Measurements from ENCODE around the gene KRTAP2-1. TPM values are rescaled to one million over a fixed set of nuclear protein-coding genes. Genes with fewer than 3 reads are reported as not detected.

The KRTAP2-1 gene
- total and polyA plus RNA-seq, 2 of the 8 experiments (the other 6 are each of a cell fraction or from before 2014, with no cell fraction given), result not detected

GRCh38 chr17:41063449-41063848, 16.3 kb upstream of the KRTAP2-1 start:
- H3K56ac ChIP-seq (replicated peaks; ENCODE audit: insufficient read length, low read depth, low read length), result no peak overlapping the region
- no peaks in the 10 kb centered on the region for H4K20me1 ChIP-seq (replicated peaks in 1 of 2; ENCODE audit: control insufficient read depth in 1 of 2, insufficient read depth in 2 of 2, low read length in 2 of 2)
- H3K36me3 ChIP-seq (ENCODE audit: control insufficient read depth in 2 of 4, insufficient read depth in 4 of 4, low read length in 3 of 4), result no peaks in the 10 kb centered on the region
- no peak overlapping the region for H4K5ac ChIP-seq (ENCODE audit: insufficient read length, low read depth, low read length)
- ChIA-PET POLR2A (ENCODE audit: partially characterized antibody) (no interaction called here), CTCF (ENCODE audit: partially characterized antibody) (interaction anchor here (1.1 to 1.4 kb wide), 2 partner anchors 485 to 585 kb away, joined by 3 read pairs; no protein-coding TSS in a partner anchor)
- H3K4me3 ChIP-seq (ENCODE audit: extremely low read depth in 1 of 4, insufficient read depth in 2 of 4, low read depth in 3 of 4, low read length in 4 of 4), result no peak overlapping the region
- FAIRE-seq, result no peak
- H3K4me2 ChIP-seq (ENCODE audit: insufficient read depth in 1 of 2, low read depth in 2 of 2, low read length in 2 of 2), result no peak overlapping the region
- H3K23me2 ChIP-seq (ENCODE audit: low read depth, low read length), result no peaks in the 10 kb centered on the region
- H3K23ac ChIP-seq (ENCODE audit: insufficient read length), result no peak overlapping the region
- H2BK15ac ChIP-seq (ENCODE audit: low read length), result no peak overlapping the region
- no peak overlapping the region for H2BK120ac ChIP-seq (replicated peaks; ENCODE audit: low read depth, low read length)
- no peak overlapping the region for H3K14ac ChIP-seq (ENCODE audit: insufficient read length)
- H3K27me3 ChIP-seq (replicated peaks in 1 of 4; ENCODE audit: control insufficient read depth in 3 of 4, extremely low read depth in 1 of 4, insufficient read depth in 3 of 4, low read length in 3 of 4), result no peaks in the 10 kb centered on the region
- H2BK5ac ChIP-seq (ENCODE audit: low read depth, low read length), result no peak overlapping the region
- no peak overlapping the region for H4K91ac ChIP-seq (replicated peaks; ENCODE audit: insufficient read length, low read length)
- H3K79me2 ChIP-seq (ENCODE audit: control insufficient read depth in 1 of 2, insufficient read depth in 2 of 2, low read length in 2 of 2), result no peaks in the 10 kb centered on the region
- no peak overlapping the region for H3K4ac ChIP-seq (replicated peaks; ENCODE audit: insufficient read length, low read depth, low read length)
- no peaks in the 10 kb centered on the region for H3K79me1 ChIP-seq (ENCODE audit: low read depth, low read length)
- 89% methylated on average over 4 of the region's 4 CpGs; no CpG with 5 or more reads in 1 of the 2 experiments for WGBS, 2 experiments (ENCODE audit: extremely low coverage in 1 of 2, insufficient coverage in 1 of 2, insufficient read length in 1 of 2, insufficient replicate concordance in 2 of 2, low coverage in 1 of 2, low lambda C conversion rate in 2 of 2, missing lambda C conversion rate in 1 of 2)
- no peaks in the 10 kb centered on the region for H3K4me1 ChIP-seq (replicated peaks in 1 of 4; ENCODE audit: control insufficient read depth in 3 of 4, insufficient read depth in 4 of 4, low read length in 3 of 4)
- H4K8ac ChIP-seq (ENCODE audit: extremely low read depth, insufficient read depth, low read length), result no peak overlapping the region
- no peak for DNase-seq (ENCODE audit: low read depth in 1 of 2, low spot score in 2 of 2)
- no peak overlapping the region for H2AFZ ChIP-seq (ENCODE audit: low read length)
- no peak overlapping the region for H2AK5ac ChIP-seq (ENCODE audit: low read depth, low read length)
- no peak overlapping the region for H2BK20ac ChIP-seq (ENCODE audit: low read length)
- H3K9ac ChIP-seq (replicated peaks in 1 of 4; ENCODE audit: extremely low read depth in 1 of 4, low read depth in 3 of 4, low read length in 3 of 4), result no peak overlapping the region
- no peak overlapping the region for H3K18ac ChIP-seq (ENCODE audit: extremely low read depth, low read length)
- no peaks in the 10 kb centered on the region for H3K9me3 ChIP-seq (ENCODE audit: insufficient read depth in 2 of 2, low read depth in 1 of 2, low read length in 1 of 2)
- H2BK12ac ChIP-seq (ENCODE audit: low read depth, low read length), result no peak overlapping the region
- H3K27ac ChIP-seq (ENCODE audit: low read depth, low read length), result no peak overlapping the region
- TF ChIP-seq RBBP5 (IDR thresholded peaks at IDR 0.05; ENCODE audit: borderline replicate concordance, low read depth, low read length) (no peak), SP2 (IDR thresholded peaks at IDR 0.05; ENCODE audit: low read length) (no peak), TEAD4 (IDR thresholded peaks at IDR 0.05; ENCODE audit: low read depth, low read length) (no peak), MAX (IDR thresholded peaks at IDR 0.05) (no peak), JUND (IDR thresholded peaks at IDR 0.05; ENCODE audit: low read length) (no peak), YY1 (IDR thresholded peaks at IDR 0.05; ENCODE audit: low read depth, low read length) (no peak), HDAC6 (IDR thresholded peaks at IDR 0.05; ENCODE audit: low read depth, low read length) (no peak), CTBP2 (IDR thresholded peaks at IDR 0.05; ENCODE audit: borderline replicate concordance, insufficient read depth, insufficient read length, low read length) (no peak), CHD1 (IDR thresholded peaks at IDR 0.05; ENCODE audit: low read depth, low read length) (no peak), SP1 (IDR thresholded peaks at IDR 0.05; ENCODE audit: low read depth, low read length) (no peak), SIN3A (conservative IDR thresholded peaks at IDR 0.05 in 1 of 2, IDR thresholded peaks at IDR 0.05 in 1 of 2; ENCODE audit: low read depth in 1 of 2, low read length in 2 of 2) (no peak), E2F6 (IDR thresholded peaks at IDR 0.05) (no peak), RNF2 (IDR thresholded peaks at IDR 0.05; ENCODE audit: borderline replicate concordance, low read depth, low read length, missing control alignments, poor library complexity, severe bottlenecking) (no peak), POU5F1 (IDR thresholded peaks at IDR 0.05; ENCODE audit: low read depth, low read length) (no peak)

Measured in H1 (cell line).